AG10803 (cell line): ENCODE data around the gene ESRRA.

ENCODE experiments used
- DNase-seq: peaks from one replicate; pipeline ENCODE4 v3.0.0; 2010; ENCODE audit warnings: low read depth
- H3K4me3 ChIP-seq: 2 replicates; pipeline ENCODE4 v1.5.1; 2011; ENCODE audit warnings: mild to moderate bottlenecking, low read length, control low read depth
- CTCF ChIP-seq: conservative IDR thresholded peaks from 2 replicates; pipeline ENCODE4 v1.5.1; 2011; ENCODE audit warnings: mild to moderate bottlenecking, low read length, control low read depth, inconsistent platforms

The ESRRA gene

DNA sequence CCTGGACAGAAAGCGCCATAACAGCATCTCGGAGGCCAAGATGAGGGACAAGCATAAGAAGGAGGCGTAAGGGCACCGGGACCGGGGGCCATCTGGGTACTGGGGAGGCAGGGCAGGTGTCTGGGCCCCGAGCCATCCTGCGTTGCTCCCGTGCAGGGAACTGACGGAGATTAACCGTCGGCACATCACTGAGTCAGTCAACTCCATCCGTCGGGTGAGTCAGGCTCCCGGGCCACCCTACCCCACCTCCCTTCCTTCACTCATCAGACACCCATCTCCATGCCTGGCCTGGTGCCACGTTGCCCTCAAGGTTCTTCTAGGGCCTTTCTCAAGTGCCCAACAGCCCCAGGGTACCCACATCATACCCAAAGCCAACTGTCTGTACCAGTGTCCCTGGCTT lies 39.0 kb upstream of the ESRRA start:
- no peak for TF ChIP-seq CTCF
- no peak for DNase-seq
- H3K4me3 ChIP-seq: no peak overlapping the region

GRCh38 chr11:64267207-64267945 lies 37.9 kb upstream of the ESRRA start:
- no peak overlapping the region for H3K4me3 ChIP-seq
- no peak for TF ChIP-seq CTCF
- no peak for DNase-seq

DNA sequence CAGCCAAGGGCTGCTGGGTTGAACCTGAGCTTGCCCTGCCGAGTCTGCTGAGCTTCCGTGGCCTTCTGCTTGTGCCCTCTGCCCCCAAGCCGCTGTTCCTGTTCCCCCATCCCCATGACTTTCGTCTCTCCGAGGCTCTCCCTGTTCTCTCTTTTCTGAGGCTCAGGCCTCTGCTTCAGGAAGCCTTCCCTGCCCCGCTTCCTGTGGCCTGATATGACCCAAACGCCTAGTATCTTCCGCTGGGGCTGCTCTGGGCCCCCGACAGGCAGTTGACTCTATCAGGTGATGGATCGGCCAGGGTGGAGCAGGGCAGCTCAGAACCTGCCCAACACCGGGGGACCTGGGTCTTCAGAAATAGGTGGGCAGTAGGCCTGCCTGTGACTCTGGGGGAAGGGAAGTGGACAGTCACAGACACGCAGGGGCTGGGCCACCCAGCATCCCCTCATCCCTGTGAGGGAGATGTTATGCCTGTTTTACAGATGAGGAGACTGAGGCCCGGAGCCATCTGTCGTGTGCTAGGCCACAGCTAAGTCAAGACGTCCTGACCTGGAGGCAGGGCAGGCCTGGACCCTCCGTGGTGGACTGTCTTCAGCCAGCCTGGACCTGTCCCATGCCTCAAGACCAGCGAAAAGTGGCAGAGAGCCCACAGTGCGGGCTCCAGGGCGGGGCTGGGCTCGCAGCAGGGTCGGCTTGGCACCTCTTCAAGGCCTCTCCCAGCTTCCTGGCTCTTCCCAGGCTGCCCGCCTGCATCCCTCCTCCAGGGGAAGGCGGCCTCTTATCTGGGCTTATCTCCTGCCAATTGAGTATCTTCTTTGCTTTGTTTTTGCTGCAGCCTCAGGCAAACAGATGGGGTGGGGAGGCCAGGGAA lies 37.1 kb upstream of the ESRRA start:
- TF ChIP-seq CTCF: no peak
- H3K4me3 ChIP-seq: peak overlapping the region; percentile 71
- peak; percentile 47 for DNase-seq

DNA sequence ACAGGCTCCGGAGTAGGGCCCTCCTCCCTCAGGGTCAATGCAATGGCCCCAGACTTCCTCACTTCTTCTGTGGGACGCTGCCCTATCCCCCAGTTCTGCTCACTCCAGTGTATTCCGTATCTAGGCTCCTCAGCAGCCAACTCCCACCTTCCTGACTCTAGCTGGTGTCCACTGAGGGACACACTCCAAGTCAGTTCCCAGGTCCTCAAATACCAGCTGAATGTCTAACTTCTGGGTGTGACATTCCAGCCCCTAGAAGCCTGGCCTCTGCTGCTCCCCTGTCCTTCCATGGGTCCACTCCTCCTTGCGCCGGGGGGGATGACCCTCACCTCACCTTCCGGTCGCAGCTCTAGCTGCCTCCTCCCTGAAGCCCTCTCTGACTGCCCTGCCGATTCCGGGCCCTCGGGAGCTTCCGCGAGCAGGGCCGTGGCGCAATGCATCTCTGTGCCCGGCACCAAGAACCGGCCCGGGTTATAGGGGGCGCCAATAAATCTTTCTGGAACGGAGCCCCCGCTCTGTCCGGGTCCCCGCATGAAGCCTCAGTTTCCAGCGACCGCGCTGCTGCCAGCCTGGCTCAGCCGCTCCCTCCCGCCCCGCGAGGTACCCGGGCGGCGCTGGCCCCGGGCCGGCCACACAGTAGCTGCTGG lies 36.3 kb upstream of the ESRRA start:
- peak overlapping the region; percentile 71 for H3K4me3 ChIP-seq
- peak; percentile 51 for DNase-seq
- TF ChIP-seq CTCF: no peak

- peak; percentile 100 for DNase-seq
- peak overlapping the region; percentile 80 for H3K4me3 ChIP-seq
Observed at GRCh38 chr11:64269540-64270220, 35.6 kb upstream of the ESRRA start.

More at GRCh38 chr11:64269540-64270220, 35.6 kb upstream of the ESRRA start:
- no peak for TF ChIP-seq CTCF
